A549 (cell line): ENCODE measurements around the gene SKI. TPM values are rescaled to one million over a fixed set of nuclear protein-coding genes. Genes with fewer than 3 reads are reported as not detected.

Source experiments
- ATAC-seq, 2 experiments: fragments of 200-7000 bp in 1 of 2; fragments of >200 bp in 1 of 2; cut with Nextera tagmentation in 1 of 2; cut with Tn5 transposase in 1 of 2; 3 replicates each; pipeline versions ENCODE4 v1.8.0 to v1.9.1; 2018 to 2020; ENCODE audit warnings: mild to moderate bottlenecking in 1 of 2, moderate library complexity in 1 of 2
- CTCF ChIA-PET: fragments of 300-600 bp; sonication (Branson Sonifier 250); formaldehyde crosslinking; extraction: SDS; loops from one replicate; lab custom pipeline; 2021; ENCODE audit warnings: antibody characterized with exemption, inconsistent platforms; lab: Yijun Ruan, JAX
- POLR2A ChIA-PET: fragments of 350-600 bp; formaldehyde crosslinking; extraction: SDS; loops from one replicate; lab custom pipeline; 2021; ENCODE audit warnings: antibody characterized with exemption, inconsistent platforms; lab: Yijun Ruan, JAX
- DNase-seq, 2 experiments: peaks; one replicate each; pipeline versions ENCODE4 v3.0.0 to v3.0.0-alpha.2; 2011 to 2016; ENCODE audit warnings: low read depth in 1 of 2, low spot score in 1 of 2
- FAIRE-seq: peaks from 2 replicates; lab custom pipeline; 2011; peaks lifted over from hg19 to GRCh38; lab: Jason Lieb, UNC
- H3K27ac ChIP-seq, 2 experiments: fragments of >200 bp; sonication (Bioruptor Twin); formaldehyde crosslinking; 3 replicates each; pipeline ENCODE4 v1.5.1; 2016 to 2017
- H3K4me1 ChIP-seq: fragments of >200 bp; sonication (Bioruptor Twin); formaldehyde crosslinking; 3 replicates; pipeline ENCODE4 v1.6.1; 2016
- H3K4me2 ChIP-seq: fragments of >200 bp; sonication (Bioruptor Twin); formaldehyde crosslinking; 3 replicates; pipeline ENCODE4 v1.6.1; 2016
- H3K4me3 ChIP-seq: fragments of >200 bp; sonication (Bioruptor Twin); formaldehyde crosslinking; 3 replicates; pipeline ENCODE4 v1.5.1; 2016
- H3K9me3 ChIP-seq: fragments of >200 bp; sonication (Bioruptor Twin); formaldehyde crosslinking; 3 replicates; pipeline ENCODE4 v1.6.1; 2016
- BHLHE40 ChIP-seq: IDR thresholded peaks from 2 replicates; pipeline ENCODE4 v1.6.1; 2012; ENCODE audit warnings: low read depth, low read length, inconsistent platforms
- CBX2 ChIP-seq: fragments of 200-600 bp; sonication (generic); IDR thresholded peaks from 2 replicates; pipeline ENCODE4 v1.6.1; 2016; ENCODE audit warnings: low read depth, mild to moderate bottlenecking, borderline replicate concordance
- CEBPB ChIP-seq, 2 experiments: fragments of >200 bp in 1 of 2; sonication (Bioruptor Twin) in 1 of 2; formaldehyde crosslinking in 1 of 2; IDR thresholded peaks; 2 replicates each; pipeline ENCODE4 v1.6.1; 2012 to 2016
- EHMT2 ChIP-seq: fragments of 200-600 bp; sonication (generic); IDR thresholded peaks from 2 replicates; pipeline ENCODE4 v1.6.1; 2016; ENCODE audit warnings: antibody characterized with exemption, low read depth, mild to moderate bottlenecking, moderate library complexity
- EP300 ChIP-seq, 2 experiments: fragments of >200 bp; sonication (Bioruptor Twin); formaldehyde crosslinking; IDR thresholded peaks; 2 replicates in 1 of 2; 3 replicates in 1 of 2; pipeline ENCODE4 v1.6.1; 2016 to 2017
- FOSL2 ChIP-seq, 2 experiments: fragments of 450-650 bp in 1 of 2; fragments of >200 bp in 1 of 2; sonication (Bioruptor Twin) in 1 of 2; formaldehyde crosslinking; IDR thresholded peaks; 2 replicates each; pipeline versions ENCODE4 v1.5.0 to v1.6.1; 2016 to 2020; ENCODE audit warnings: mild to moderate bottlenecking in 1 of 2, moderate library complexity in 1 of 2
- HDAC2 ChIP-seq: fragments of 200-600 bp; sonication (generic); IDR thresholded peaks from 2 replicates; pipeline ENCODE4 v1.6.1; 2016
- HEYL ChIP-seq: fragments of 250-450 bp; sonication (Bioruptor Pico); IDR thresholded peaks from 2 replicates; pipeline ENCODE4 v1.8.0; 2021; ENCODE audit warnings: mild to moderate bottlenecking, moderate library complexity
- HMGXB4 ChIP-seq: fragments of 250-450 bp; sonication (Bioruptor Pico); IDR thresholded peaks from 2 replicates; pipeline ENCODE4 v1.5.0; 2021; ENCODE audit warnings: mild to moderate bottlenecking, moderate library complexity, borderline replicate concordance
- JUN ChIP-seq, 2 experiments: fragments of >200 bp; sonication (Bioruptor Twin); formaldehyde crosslinking; IDR thresholded peaks; 2 replicates in 1 of 2; 3 replicates in 1 of 2; pipeline ENCODE4 v1.6.1; 2016 to 2017
- JUNB ChIP-seq: fragments of >200 bp; sonication (Bioruptor Twin); formaldehyde crosslinking; IDR thresholded peaks from 2 replicates; pipeline ENCODE4 v1.6.1; 2016
- MAFK ChIP-seq: fragments of 450-650 bp; IDR thresholded peaks from 2 replicates; pipeline ENCODE4 v1.6.1; 2014; ENCODE audit not compliant: partially characterized antibody
- PBX3 ChIP-seq: IDR thresholded peaks from 2 replicates; pipeline ENCODE4 v1.6.1; 2012
- RAD21 ChIP-seq, 2 experiments: fragments of >200 bp in 1 of 2; sonication (Bioruptor Twin) in 1 of 2; formaldehyde crosslinking in 1 of 2; IDR thresholded peaks in 1 of 2; conservative IDR thresholded peaks in 1 of 2; 2 replicates in 1 of 2; 3 replicates in 1 of 2; pipeline ENCODE4 v1.6.1; 2012 to 2018; ENCODE audit warnings: inconsistent platforms in 1 of 2
- RARB ChIP-seq: fragments of 250-450 bp; sonication (Bioruptor Pico); IDR thresholded peaks from 2 replicates; pipeline ENCODE4 v1.8.0; 2021; ENCODE audit warnings: mild to moderate bottlenecking, moderate library complexity
- REST ChIP-seq: fragments of 200-600 bp; sonication (generic); IDR thresholded peaks from 2 replicates; pipeline ENCODE4 v1.6.1; 2016; ENCODE audit warnings: antibody characterized with exemption, mild to moderate bottlenecking, moderate library complexity
- ZNF302 ChIP-seq: fragments of 250-450 bp; sonication (Bioruptor Pico); IDR thresholded peaks from 2 replicates; pipeline ENCODE4 v1.9.0; 2021; ENCODE audit warnings: inconsistent platforms, mild to moderate bottlenecking, moderate library complexity
- WGBS: methylation state at CpG from one replicate; pipeline ENCODE4 v1.1.6; 2017; ENCODE audit errors: missing lambda C conversion rate; 5-methylcytosine and 5-hydroxymethylcytosine counted together
- polyA plus RNA-seq, 4 experiments: library from polyadenylated mRNA; depleted of rRNA in 3 of 4; stranded (reverse); fragments of >200 nt; fragmentation: RNase III in 1 of 4; extraction: RNeasy Plus Mini Kit Qiagen cat#74134 plus additional on column Dnase treatment in 1 of 4; gene quantifications; 2 replicates in 3 of 4; 3 replicates in 1 of 4; pipeline ENCODE4 v1.2.3, GENCODE V29; 2011 to 2017

The SKI gene
- polyA plus RNA-seq, 2 of the 4 experiments (the other 2 are of a cell fraction) = 2.8 to 12.0 TPM

GRCh38 chr1:2181752-2182151 is 46.4 kb upstream of the SKI start:
- H3K9me3 ChIP-seq = no peaks in the 10 kb centered on the region
- TF ChIP-seq FOSL2 (IDR thresholded peaks at IDR 0.05) (no peak), FOSL2 (CRISPR knock-in tag; IDR thresholded peaks at IDR 0.05) (no peak), RARB (CRISPR knock-in tag) (no peak), PBX3 (no peak)
- H3K4me1 ChIP-seq = no peaks in the 10 kb centered on the region
- H3K4me3 ChIP-seq = no peak overlapping the region
- 93% methylated on average over 11 of the region's 11 CpGs for WGBS
- ChIA-PET POLR2A (no interaction called here), CTCF (interaction anchor here (1.3 to 4.2 kb wide), 2 partner anchors 7 to 13 kb away, joined by 3 to 18 read pairs; partner anchors contain the start of gene FAAP20)
- no peak for FAIRE-seq
- H3K27ac ChIP-seq = no peak overlapping the region
- ATAC-seq = no peak
- H3K4me2 ChIP-seq = no peak overlapping the region
- no peak for DNase-seq

- WGBS = 81% methylated on average over 2 of the region's 13 CpGs
Observed at GRCh38 chr1:2182376-2182775, 45.7 kb upstream of the SKI start.

More at GRCh38 chr1:2182376-2182775, 45.7 kb upstream of the SKI start:
- CTCF ChIA-PET = interaction anchor here (1.3 to 4.2 kb wide), 2 partner anchors 8 to 12 kb away, joined by 3 to 18 read pairs; partner anchors contain the start of gene FAAP20
- POLR2A ChIA-PET = no interaction called here
- H3K4me3 ChIP-seq = no peak overlapping the region
- no peaks in the 10 kb centered on the region for H3K4me1 ChIP-seq
- ATAC-seq (no peak), DNase-seq (no peak), FAIRE-seq (no peak)
- H3K4me2 ChIP-seq = no peak overlapping the region
- no peaks in the 10 kb centered on the region for H3K9me3 ChIP-seq
- H3K27ac ChIP-seq = no peak overlapping the region
- no peak for TF ChIP-seq CBX2
- no peak for TF ChIP-seq CEBPB (IDR thresholded peaks at IDR 0.05)
- TF ChIP-seq ZNF302 (CRISPR knock-in tag) = no peak
- no peak for TF ChIP-seq EP300 (IDR thresholded peaks at IDR 0.05)
- TF ChIP-seq HMGXB4 = no peak
- TF ChIP-seq BHLHE40 = no peak
- TF ChIP-seq HEYL (CRISPR knock-in tag) = no peak
- TF ChIP-seq RAD21 (conservative IDR thresholded peaks at IDR 0.05 in 1 of 2, IDR thresholded peaks at IDR 0.05 in 1 of 2) = no peak
- TF ChIP-seq EHMT2 = no peak
- TF ChIP-seq REST = no peak
- no peak for TF ChIP-seq JUNB
- no peak for TF ChIP-seq MAFK
- TF ChIP-seq JUN (IDR thresholded peaks at IDR 0.05) = no peak
- no peak for TF ChIP-seq HDAC2
- TF ChIP-seq, all 56 proteins: peak for 0
